IPS-18a (cell line): ENCODE results near the gene CACNG4.

Source experiments
- H3K27ac ChIP-seq: one replicate; pipeline ENCODE4 v1.5.1; 2013; ENCODE audit warnings: low read length
- H3K27me3 ChIP-seq: one replicate; pipeline ENCODE4 v1.6.1; 2013; ENCODE audit warnings: mild to moderate bottlenecking, low read length; ENCODE audit not compliant: control insufficient read depth, insufficient read depth
- H3K36me3 ChIP-seq: one replicate; pipeline ENCODE4 v1.6.1; 2013; ENCODE audit warnings: low read depth, low read length; ENCODE audit not compliant: control insufficient read depth
- H3K4me1 ChIP-seq: one replicate; pipeline ENCODE4 v1.6.1; 2013; ENCODE audit warnings: low read depth, low read length; ENCODE audit not compliant: control insufficient read depth
- H3K4me3 ChIP-seq: one replicate; pipeline ENCODE4 v1.5.1; 2013; ENCODE audit warnings: low read length
- H3K9ac ChIP-seq: one replicate; pipeline ENCODE4 v1.6.1; 2013; ENCODE audit warnings: mild to moderate bottlenecking, low read length, moderate library complexity
- H3K9me3 ChIP-seq: one replicate; pipeline ENCODE4 v1.6.1; 2013; ENCODE audit warnings: low read depth, low read length; ENCODE audit not compliant: control insufficient read depth

Gene CACNG4

DNA sequence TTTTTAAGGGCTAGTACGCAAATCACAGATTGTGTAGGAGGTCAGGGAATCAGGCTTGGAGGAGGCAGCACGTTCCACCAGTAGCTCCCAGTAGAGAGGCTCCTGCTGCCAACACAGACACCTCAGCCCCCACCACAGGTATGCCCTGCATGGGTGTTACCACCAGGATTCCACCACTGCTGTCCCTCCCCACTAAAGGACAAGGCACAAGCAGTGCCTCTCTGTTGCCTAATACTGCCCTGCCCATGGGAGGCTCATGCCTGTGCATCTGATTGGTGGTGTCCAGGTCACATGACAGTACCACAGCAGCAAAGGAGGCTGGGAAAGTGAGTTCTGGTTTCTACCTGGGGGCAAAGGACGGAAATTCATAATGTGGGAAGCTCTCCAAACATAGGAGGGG, 33.6 kb upstream of the CACNG4 start:
- Histone ChIP-seq H3K9ac (no peak overlapping the region), H3K36me3 (no peaks in the 10 kb centered on the region), H3K9me3 (no peaks in the 10 kb centered on the region), H3K4me3 (no peak overlapping the region), H3K4me1 (no peaks in the 10 kb centered on the region), H3K27me3 (no peaks in the 10 kb centered on the region), H3K27ac (no peak overlapping the region)

DNA sequence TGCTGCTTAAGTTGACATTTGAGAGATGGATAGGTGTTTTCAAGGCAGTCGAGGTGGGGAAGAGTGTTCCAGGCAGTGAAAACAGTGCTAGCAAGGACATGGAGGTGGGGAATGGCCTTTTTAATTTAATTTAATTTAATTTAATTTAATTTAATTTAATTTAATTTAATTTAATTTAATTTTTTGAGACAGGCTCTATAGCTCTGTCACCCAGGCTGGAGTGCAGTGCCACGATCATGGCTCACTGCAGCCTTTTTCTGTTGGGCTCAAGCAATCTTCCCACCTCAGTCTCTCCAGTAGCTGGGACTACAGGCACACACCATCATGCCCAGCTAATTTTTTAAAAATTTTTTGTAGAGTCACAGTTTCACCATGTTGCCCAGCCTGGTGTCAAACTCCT, 32.2 kb upstream of the CACNG4 start:
- H3K4me3 ChIP-seq, result no peak overlapping the region
- H3K36me3 ChIP-seq, result no peaks in the 10 kb centered on the region
- no peaks in the 10 kb centered on the region for H3K4me1 ChIP-seq
- H3K9me3 ChIP-seq, result no peaks in the 10 kb centered on the region
- no peaks in the 10 kb centered on the region for H3K27me3 ChIP-seq
- no peak overlapping the region for H3K27ac ChIP-seq
- no peak overlapping the region for H3K9ac ChIP-seq

DNA sequence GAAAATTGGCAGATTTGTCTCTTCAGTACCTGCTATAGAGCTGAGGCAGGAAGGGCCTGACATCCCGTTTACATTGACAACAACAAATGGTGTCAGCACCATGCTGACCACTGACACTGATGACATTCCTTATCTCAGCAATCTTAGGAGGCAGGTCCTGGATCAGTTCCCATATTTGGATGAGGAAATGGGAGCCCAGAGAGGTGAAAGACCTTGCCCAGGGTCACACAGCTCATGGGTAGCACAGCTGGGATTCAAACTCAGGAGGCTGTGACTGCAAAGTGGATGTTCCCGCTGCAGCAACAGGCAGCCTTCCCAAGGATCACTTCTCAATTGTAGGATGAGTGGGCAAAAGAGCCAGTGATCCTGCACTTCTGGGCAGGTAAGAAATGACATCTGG, 30.5 kb upstream of the CACNG4 start:
- Histone ChIP-seq H3K9me3 (no peaks in the 10 kb centered on the region), H3K27ac (no peak overlapping the region), H3K9ac (no peak overlapping the region), H3K4me3 (no peak overlapping the region), H3K36me3 (no peaks in the 10 kb centered on the region), H3K27me3 (no peaks in the 10 kb centered on the region), H3K4me1 (no peaks in the 10 kb centered on the region)

GRCh38 chr17:66935717-66936116, 28.8 kb upstream of the CACNG4 start:
- Histone ChIP-seq H3K9me3 (no peaks in the 10 kb centered on the region), H3K4me3 (no peak overlapping the region), H3K36me3 (no peaks in the 10 kb centered on the region), H3K27ac (no peak overlapping the region), H3K4me1 (no peaks in the 10 kb centered on the region), H3K9ac (no peak overlapping the region), H3K27me3 (no peaks in the 10 kb centered on the region)

- Histone ChIP-seq H3K27me3 (no peaks in the 10 kb centered on the region), H3K4me1 (no peaks in the 10 kb centered on the region), H3K36me3 (no peaks in the 10 kb centered on the region)
These were observed 25.9 kb upstream of the CACNG4 start for GRCh38 chr17:66938656-66939055.

DNA sequence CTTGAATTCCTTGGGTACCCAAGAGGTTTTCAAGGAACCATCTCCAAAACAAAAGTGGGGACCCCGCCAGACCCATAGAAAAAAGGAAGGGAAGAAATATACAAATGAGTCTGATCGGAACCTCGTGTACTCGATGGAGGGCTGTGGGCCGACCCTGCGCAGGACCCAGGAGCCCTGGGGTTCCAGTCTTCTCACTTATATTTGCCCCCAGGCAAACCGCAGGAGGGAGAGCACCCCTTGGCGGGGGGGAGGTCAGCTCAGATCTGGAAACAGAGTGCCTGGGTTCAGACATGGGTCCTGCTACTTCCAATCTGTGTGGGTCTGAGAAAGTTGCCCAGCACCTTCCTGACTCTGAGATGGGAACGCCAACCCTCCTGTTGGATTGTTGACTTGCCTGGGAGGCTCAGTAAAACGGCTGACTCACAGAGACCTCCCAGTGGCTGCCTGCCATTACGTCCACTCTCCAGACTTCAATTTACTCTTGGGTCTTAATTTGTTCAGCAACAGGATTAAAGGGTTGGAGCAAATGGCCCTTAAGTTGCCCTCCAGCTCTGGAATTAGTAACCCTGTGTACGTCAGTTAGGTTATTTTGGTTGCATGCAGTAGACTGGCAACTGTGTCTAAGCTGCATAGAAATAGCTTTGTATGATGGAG, 24.9 kb upstream of the CACNG4 start:
- Histone ChIP-seq H3K9me3 (no peaks in the 10 kb centered on the region), H3K27ac (no peak overlapping the region), H3K36me3 (no peaks in the 10 kb centered on the region), H3K9ac (no peak overlapping the region), H3K27me3 (no peaks in the 10 kb centered on the region), H3K4me3 (no peak overlapping the region), H3K4me1 (no peaks in the 10 kb centered on the region)

More at GRCh38 chr17:66938656-66939055, 25.9 kb upstream of the CACNG4 start:
- H3K9ac ChIP-seq, result no peak overlapping the region
- H3K4me3 ChIP-seq, result no peak overlapping the region
- H3K9me3 ChIP-seq, result no peaks in the 10 kb centered on the region
- no peak overlapping the region for H3K27ac ChIP-seq

GRCh38 chr17:66941249-66941648, 23.3 kb upstream of the CACNG4 start:
- Histone ChIP-seq H3K9ac (no peak overlapping the region), H3K4me3 (no peak overlapping the region), H3K4me1 (no peaks in the 10 kb centered on the region), H3K27ac (no peak overlapping the region), H3K36me3 (no peaks in the 10 kb centered on the region), H3K9me3 (no peaks in the 10 kb centered on the region), H3K27me3 (no peaks in the 10 kb centered on the region)

DNA sequence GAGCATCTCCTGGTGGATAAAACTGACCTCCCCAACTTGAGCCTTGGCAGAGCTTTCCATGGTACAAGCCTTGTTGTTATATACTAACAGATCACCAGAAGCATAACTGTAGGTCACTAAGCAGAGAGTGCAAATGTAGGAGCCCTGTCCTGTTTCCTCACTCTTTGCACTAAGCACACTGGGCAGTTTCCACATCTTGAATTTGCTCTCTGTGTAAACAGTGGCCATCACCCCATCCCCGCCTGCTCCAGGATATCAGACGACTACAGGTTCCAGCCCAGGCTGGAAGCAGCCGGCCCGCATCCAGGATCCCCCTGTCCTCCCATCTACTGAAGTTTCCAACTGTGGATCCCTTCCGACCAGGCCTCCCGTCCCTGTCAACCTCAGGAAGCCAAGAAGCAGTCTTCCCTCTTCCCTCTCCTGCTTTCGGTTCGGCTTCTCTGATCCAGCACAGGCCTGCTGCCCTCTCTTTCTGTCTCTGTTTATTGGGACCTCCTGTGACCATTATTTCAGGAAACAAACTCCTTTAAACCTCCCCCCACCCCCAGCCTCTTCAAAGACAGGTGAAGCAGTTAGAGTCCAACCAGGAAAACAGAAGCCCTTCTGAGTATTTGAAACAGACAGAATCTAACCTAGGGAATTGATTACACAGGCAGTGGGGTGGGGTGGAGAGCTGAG, 22.6 kb upstream of the CACNG4 start:
- H3K4me3 ChIP-seq, result no peak overlapping the region
- no peak overlapping the region for H3K9ac ChIP-seq
- no peaks in the 10 kb centered on the region for H3K27me3 ChIP-seq
- no peaks in the 10 kb centered on the region for H3K4me1 ChIP-seq
- H3K27ac ChIP-seq, result no peak overlapping the region
- no peaks in the 10 kb centered on the region for H3K9me3 ChIP-seq
- no peaks in the 10 kb centered on the region for H3K36me3 ChIP-seq

- Histone ChIP-seq H3K4me1 (no peaks in the 10 kb centered on the region), H3K36me3 (no peaks in the 10 kb centered on the region), H3K9ac (no peak overlapping the region), H3K27me3 (no peaks in the 10 kb centered on the region), H3K9me3 (no peaks in the 10 kb centered on the region), H3K4me3 (no peak overlapping the region), H3K27ac (no peak overlapping the region)
These were observed 21.8 kb upstream of the CACNG4 start for GRCh38 chr17:66942451-66943264.

- H3K4me1 ChIP-seq, result no peaks in the 10 kb centered on the region
- H3K36me3 ChIP-seq, result no peaks in the 10 kb centered on the region
- H3K27ac ChIP-seq, result no peak overlapping the region
- no peak overlapping the region for H3K9ac ChIP-seq
- H3K9me3 ChIP-seq, result no peaks in the 10 kb centered on the region
- H3K4me3 ChIP-seq, result no peak overlapping the region
- no peaks in the 10 kb centered on the region for H3K27me3 ChIP-seq
These were observed 21.0 kb upstream of the CACNG4 start for GRCh38 chr17:66943484-66943883.

- H3K9me3 ChIP-seq, result no peaks in the 10 kb centered on the region
- H3K4me1 ChIP-seq, result no peaks in the 10 kb centered on the region
- H3K27ac ChIP-seq, result no peak overlapping the region
- no peaks in the 10 kb centered on the region for H3K27me3 ChIP-seq
- H3K36me3 ChIP-seq, result no peaks in the 10 kb centered on the region
- no peak overlapping the region for H3K4me3 ChIP-seq
- H3K9ac ChIP-seq, result no peak overlapping the region
These were observed 20.0 kb upstream of the CACNG4 start for GRCh38 chr17:66944351-66945146.
